SK-N-SH (cell line): ENCODE measurements around the gene CFHR2. TPM values are rescaled to one million over a fixed set of nuclear protein-coding genes. Genes with fewer than 3 reads are reported as not detected.
A peak's percentile ranks its signal among the peaks of the same experiment; 100 is the strongest.
"Not testable (repeated sequence)": the region's sequence is repeated elsewhere in the genome, so short reads cannot be mapped to it uniquely, and the experiment has no call there.

Source experiments
- CTCF ChIA-PET: fragments of 300-600, 350-600 bp; formaldehyde crosslinking; extraction: SDS; loops from one replicate; lab custom pipeline; 2021; lab: Yijun Ruan, JAX
- POLR2A ChIA-PET: fragments of 350-600 bp; sonication (Branson Sonifier 250); formaldehyde crosslinking; extraction: SDS; loops from one replicate; lab custom pipeline; 2020; ENCODE audit warnings: antibody characterized with exemption, inconsistent platforms; lab: Yijun Ruan, JAX
- DNase-seq: peaks from one replicate; pipeline ENCODE4 v3.0.0; 2012
- H2AFZ ChIP-seq: fragments of 200-600 bp; sonication (generic); 2 replicates; pipeline ENCODE4 v1.8.1; 2016; ENCODE audit warnings: antibody characterized with exemption, mild to moderate bottlenecking, low read depth
- H3F3A ChIP-seq: fragments of 200-600 bp; sonication (generic); replicated peaks from 2 replicates; pipeline ENCODE3; 2016; ENCODE audit warnings: antibody characterized with exemption, mild to moderate bottlenecking; ENCODE audit not compliant: insufficient read depth
- H3K27ac ChIP-seq, 2 experiments: fragments of 200-500 bp in 1 of 2; fragments of 200-600 bp in 1 of 2; sonication (Bioruptor generic) in 1 of 2; sonication (generic), shearing (Covaris generic) in 1 of 2; 2 replicates each; pipeline versions ENCODE4 v1.5.1 to v1.6.1; 2014 to 2016; ENCODE audit warnings: low read depth in 2 of 2, inconsistent platforms in 1 of 2, low read length in 1 of 2, mild to moderate bottlenecking in 1 of 2, mixed read lengths in 1 of 2
- H3K27me3 ChIP-seq: fragments of 200-600 bp; sonication (generic), shearing (Covaris generic); 2 replicates; pipeline ENCODE4 v1.6.1; 2016; ENCODE audit warnings: mixed run types; ENCODE audit not compliant: insufficient read depth
- H3K36me3 ChIP-seq, 2 experiments: fragments of 200-500 bp in 1 of 2; fragments of 200-600 bp in 1 of 2; sonication (Bioruptor generic) in 1 of 2; sonication (generic) in 1 of 2; replicated peaks in 1 of 2; 2 replicates each; pipeline versions ENCODE3 to v1.5.1; 2014 to 2016; ENCODE audit warnings: low read length in 1 of 2, mild to moderate bottlenecking in 1 of 2; ENCODE audit not compliant: insufficient read depth in 2 of 2, control insufficient read depth in 1 of 2
- H3K4me1 ChIP-seq, 2 experiments: fragments of 200-500 bp in 1 of 2; fragments of 200-600 bp in 1 of 2; sonication (Bioruptor generic) in 1 of 2; sonication (generic), shearing (Covaris generic) in 1 of 2; 2 replicates each; pipeline versions ENCODE4 v1.5.1 to v1.6.1; 2014 to 2016; ENCODE audit warnings: low read depth in 1 of 2, low read length in 1 of 2, mixed run types in 1 of 2; ENCODE audit not compliant: insufficient read depth in 2 of 2, control insufficient read depth in 1 of 2
- H3K4me2 ChIP-seq: fragments of 200-600 bp; sonication (generic), shearing (Covaris generic); 2 replicates; pipeline ENCODE4 v1.6.1; 2017; ENCODE audit warnings: mixed run types
- H3K4me3 ChIP-seq, 2 experiments: fragments of 200-500 bp in 1 of 2; fragments of 200-600 bp in 1 of 2; sonication (Bioruptor generic) in 1 of 2; sonication (generic), shearing (Covaris generic) in 1 of 2; 2 replicates each; pipeline versions ENCODE4 v1.5.1 to v1.8.1; 2014 to 2016; ENCODE audit warnings: low read depth in 2 of 2, inconsistent platforms in 1 of 2, low read length in 1 of 2, mild to moderate bottlenecking in 1 of 2, mixed read lengths in 1 of 2, moderate library complexity in 1 of 2
- H3K79me2 ChIP-seq: fragments of 200-600 bp; sonication (generic); 2 replicates; pipeline ENCODE4 v1.8.1; 2017; ENCODE audit warnings: mild to moderate bottlenecking; ENCODE audit not compliant: insufficient read depth
- H3K9ac ChIP-seq: fragments of 200-600 bp; sonication (generic); 2 replicates; pipeline ENCODE4 v1.6.1; 2017; ENCODE audit warnings: mixed run types
- H3K9me2 ChIP-seq: fragments of 200-600 bp; sonication (generic); 2 replicates; pipeline ENCODE4 v1.6.1; 2017; ENCODE audit warnings: mixed run types
- H3K9me3 ChIP-seq: fragments of 200-600 bp; sonication (generic); 2 replicates; pipeline ENCODE4 v1.6.1; 2017; ENCODE audit warnings: mixed run types, mild to moderate bottlenecking, moderate library complexity
- H4K20me1 ChIP-seq: fragments of 200-600 bp; sonication (generic); 2 replicates; pipeline ENCODE4 v1.6.1; 2017; ENCODE audit warnings: mild to moderate bottlenecking, mixed run types; ENCODE audit not compliant: insufficient read depth
- ELF1 ChIP-seq: IDR thresholded peaks from 2 replicates; pipeline ENCODE4 v1.4.0; 2012
- EZH2phosphoT487 ChIP-seq: fragments of 200-600 bp; sonication (generic); IDR thresholded peaks from 2 replicates; pipeline ENCODE4 v1.6.1; 2017; ENCODE audit warnings: low read depth, mixed run types, mild to moderate bottlenecking, antibody characterized with exemption, moderate library complexity, borderline replicate concordance
- FOSL2 ChIP-seq: IDR thresholded peaks from 2 replicates; pipeline ENCODE4 v1.4.0; 2012; ENCODE audit warnings: low read depth, mild to moderate bottlenecking, moderate library complexity, borderline replicate concordance
- GABPA ChIP-seq: IDR thresholded peaks from 2 replicates; pipeline ENCODE4 v1.4.0; 2012; ENCODE audit warnings: low read depth, mild to moderate bottlenecking
- JUND ChIP-seq: IDR thresholded peaks from 2 replicates; pipeline ENCODE4 v1.4.0; 2012
- MAX ChIP-seq: IDR thresholded peaks from 2 replicates; pipeline ENCODE4 v1.4.0; 2012; ENCODE audit warnings: low read depth
- MEF2A ChIP-seq: IDR thresholded peaks from 2 replicates; pipeline ENCODE4 v1.4.0; 2012; ENCODE audit warnings: low read depth, borderline replicate concordance
- MXI1 ChIP-seq: IDR thresholded peaks from 2 replicates; pipeline ENCODE4 v1.6.1; 2012; ENCODE audit warnings: mild to moderate bottlenecking, low read depth, low read length, improper control_type of control experiment
- NRF1 ChIP-seq: IDR thresholded peaks from 2 replicates; pipeline ENCODE4 v1.6.1; 2012; ENCODE audit warnings: low read depth, mild to moderate bottlenecking, low read length
- RXRA ChIP-seq: IDR thresholded peaks from 2 replicates; pipeline ENCODE4 v1.4.0; 2012; ENCODE audit warnings: low read depth, mild to moderate bottlenecking, borderline replicate concordance
- USF1 ChIP-seq: IDR thresholded peaks from 2 replicates; pipeline ENCODE4 v1.4.0; 2012; ENCODE audit warnings: low read depth, borderline replicate concordance
- WGBS: methylation state at CpG from one replicate; pipeline ENCODE4 v1.1.6; 2017; ENCODE audit warnings: low lambda C conversion rate; 5-methylcytosine and 5-hydroxymethylcytosine counted together
- polyA plus RNA-seq, 3 experiments: library from polyadenylated mRNA; depleted of rRNA; stranded (reverse); fragments of >200 nt; gene quantifications; 2 replicates each; pipeline ENCODE4 v1.2.3, GENCODE V29; 2012
- TF ChIP-seq, protein P1 (sequence below): IDR thresholded peaks from 2 replicates; pipeline ENCODE4 v1.6.1; 2012; ENCODE audit warnings: mild to moderate bottlenecking, low read depth, low read length, moderate library complexity
- TF ChIP-seq, protein P2 (sequence below): IDR thresholded peaks from 2 replicates; pipeline ENCODE4 v1.4.0; 2012; ENCODE audit warnings: low read depth, borderline replicate concordance
- TF ChIP-seq, protein P3 (sequence below): IDR thresholded peaks from 2 replicates; pipeline ENCODE4; 2012

The CFHR2 gene
- polyA plus RNA-seq, 1 of the 3 experiments (the other 2 are of a cell fraction): not detected

- H3K27me3 ChIP-seq, DNase-seq, H4K20me1 ChIP-seq, POLR2A ChIA-PET, H3K9me3 ChIP-seq, H3K4me1 ChIP-seq, H3K27ac ChIP-seq, H3F3A ChIP-seq, H3K79me2 ChIP-seq, H3K9me2 ChIP-seq, H3K9ac ChIP-seq, H2AFZ ChIP-seq, H3K4me2 ChIP-seq, H3K4me3 ChIP-seq, H3K36me3 ChIP-seq: not testable (repeated sequence)
- WGBS: 26% methylated on average over 5 of the region's 6 CpGs
- CTCF ChIA-PET: interaction anchor here (1.0 kb wide), 1 partner anchor 11 kb away, joined by 3 read pairs; no protein-coding TSS in a partner anchor
These were observed 2.1 kb upstream of the CFHR2 start for GRCh38 chr1:196941474-196941873.

GRCh38 chr1:196951711-196952394 is 8.3 kb downstream of the CFHR2 start:
- POLR2A ChIA-PET: no interaction called here
- 21% methylated on average over 2 of the region's 2 CpGs for whole genome bisulfite sequencing
- H2AFZ ChIP-seq: peak overlapping the region; percentile 45; the same call in 1 of the 2 replicates
- H3K9ac ChIP-seq: no peak overlapping the region
- H3K9me2 ChIP-seq: no peaks in the 10 kb centered on the region
- H3K27ac ChIP-seq: no peak overlapping the region
- TF ChIP-seq MAX (no peak), FOSL2 (peak; percentile 3; the same call in 1 of the 2 replicates)
- no peak for DNase-seq
- H4K20me1 ChIP-seq: no peaks in the 10 kb centered on the region
- H3K4me2 ChIP-seq: no peak overlapping the region
- H3K27me3 ChIP-seq: no peaks in the 10 kb centered on the region
- H3K9me3 ChIP-seq: no peaks in the 10 kb centered on the region
- H3F3A ChIP-seq: no peaks in the 10 kb centered on the region
- CTCF ChIA-PET: interaction anchor here (0.6 to 1.8 kb wide), 3 partner anchors 11 to 527 kb away, joined by 3 read pairs; no protein-coding TSS in a partner anchor
- H3K4me3 ChIP-seq: no peak overlapping the region
- no peaks in the 10 kb centered on the region for H3K36me3 ChIP-seq
- H3K4me1 ChIP-seq: no peaks in the 10 kb centered on the region
- H3K79me2 ChIP-seq: no peaks in the 10 kb centered on the region

DNA sequence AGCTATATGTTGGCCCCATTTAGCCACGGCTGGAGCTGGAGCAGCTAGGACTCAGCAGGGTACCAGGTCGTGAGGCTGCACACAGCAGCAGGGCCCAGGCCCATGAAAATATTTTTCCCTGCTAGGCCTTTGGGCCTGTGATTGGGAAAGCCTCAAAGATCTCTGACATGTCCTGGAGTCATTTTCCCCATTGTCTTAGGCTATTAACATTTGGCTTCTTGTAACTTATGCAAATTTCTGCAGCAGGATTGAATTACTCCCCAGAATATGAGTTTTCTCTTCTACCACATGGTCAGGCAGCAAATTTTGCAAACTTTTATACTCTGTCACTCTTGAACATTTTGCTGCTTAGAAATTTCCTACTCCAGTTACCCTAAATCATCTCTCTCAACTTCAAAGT is 11.2 kb downstream of the CFHR2 start:
- no peaks in the 10 kb centered on the region for H3K9me3 ChIP-seq
- ChIA-PET POLR2A (no interaction called here), CTCF (no interaction called here)
- H3K4me2 ChIP-seq: no peak overlapping the region
- H3K36me3 ChIP-seq: no peaks in the 10 kb centered on the region
- no peak overlapping the region for H2AFZ ChIP-seq
- no peaks in the 10 kb centered on the region for H3K79me2 ChIP-seq
- no peaks in the 10 kb centered on the region for H3K4me1 ChIP-seq
- H3F3A ChIP-seq: no peaks in the 10 kb centered on the region
- 33% methylated on average over 2 of the region's 2 CpGs for WGBS
- H3K27ac ChIP-seq: no peak overlapping the region
- H3K4me3 ChIP-seq: no peak overlapping the region
- H4K20me1 ChIP-seq: no peaks in the 10 kb centered on the region
- no peak for DNase-seq
- H3K9me2 ChIP-seq: no peaks in the 10 kb centered on the region
- H3K27me3 ChIP-seq: no peaks in the 10 kb centered on the region
- no peak overlapping the region for H3K9ac ChIP-seq
- TF ChIP-seq JUND: no peak
- TF ChIP-seq, protein P1, sequence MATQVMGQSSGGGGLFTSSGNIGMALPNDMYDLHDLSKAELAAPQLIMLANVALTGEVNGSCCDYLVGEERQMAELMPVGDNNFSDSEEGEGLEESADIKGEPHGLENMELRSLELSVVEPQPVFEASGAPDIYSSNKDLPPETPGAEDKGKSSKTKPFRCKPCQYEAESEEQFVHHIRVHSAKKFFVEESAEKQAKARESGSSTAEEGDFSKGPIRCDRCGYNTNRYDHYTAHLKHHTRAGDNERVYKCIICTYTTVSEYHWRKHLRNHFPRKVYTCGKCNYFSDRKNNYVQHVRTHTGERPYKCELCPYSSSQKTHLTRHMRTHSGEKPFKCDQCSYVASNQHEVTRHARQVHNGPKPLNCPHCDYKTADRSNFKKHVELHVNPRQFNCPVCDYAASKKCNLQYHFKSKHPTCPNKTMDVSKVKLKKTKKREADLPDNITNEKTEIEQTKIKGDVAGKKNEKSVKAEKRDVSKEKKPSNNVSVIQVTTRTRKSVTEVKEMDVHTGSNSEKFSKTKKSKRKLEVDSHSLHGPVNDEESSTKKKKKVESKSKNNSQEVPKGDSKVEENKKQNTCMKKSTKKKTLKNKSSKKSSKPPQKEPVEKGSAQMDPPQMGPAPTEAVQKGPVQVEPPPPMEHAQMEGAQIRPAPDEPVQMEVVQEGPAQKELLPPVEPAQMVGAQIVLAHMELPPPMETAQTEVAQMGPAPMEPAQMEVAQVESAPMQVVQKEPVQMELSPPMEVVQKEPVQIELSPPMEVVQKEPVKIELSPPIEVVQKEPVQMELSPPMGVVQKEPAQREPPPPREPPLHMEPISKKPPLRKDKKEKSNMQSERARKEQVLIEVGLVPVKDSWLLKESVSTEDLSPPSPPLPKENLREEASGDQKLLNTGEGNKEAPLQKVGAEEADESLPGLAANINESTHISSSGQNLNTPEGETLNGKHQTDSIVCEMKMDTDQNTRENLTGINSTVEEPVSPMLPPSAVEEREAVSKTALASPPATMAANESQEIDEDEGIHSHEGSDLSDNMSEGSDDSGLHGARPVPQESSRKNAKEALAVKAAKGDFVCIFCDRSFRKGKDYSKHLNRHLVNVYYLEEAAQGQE: no peak
- TF ChIP-seq MEF2A: no peak
- TF ChIP-seq EZH2phosphoT487: no peak
- TF ChIP-seq ELF1: no peak
- TF ChIP-seq, protein P2, sequence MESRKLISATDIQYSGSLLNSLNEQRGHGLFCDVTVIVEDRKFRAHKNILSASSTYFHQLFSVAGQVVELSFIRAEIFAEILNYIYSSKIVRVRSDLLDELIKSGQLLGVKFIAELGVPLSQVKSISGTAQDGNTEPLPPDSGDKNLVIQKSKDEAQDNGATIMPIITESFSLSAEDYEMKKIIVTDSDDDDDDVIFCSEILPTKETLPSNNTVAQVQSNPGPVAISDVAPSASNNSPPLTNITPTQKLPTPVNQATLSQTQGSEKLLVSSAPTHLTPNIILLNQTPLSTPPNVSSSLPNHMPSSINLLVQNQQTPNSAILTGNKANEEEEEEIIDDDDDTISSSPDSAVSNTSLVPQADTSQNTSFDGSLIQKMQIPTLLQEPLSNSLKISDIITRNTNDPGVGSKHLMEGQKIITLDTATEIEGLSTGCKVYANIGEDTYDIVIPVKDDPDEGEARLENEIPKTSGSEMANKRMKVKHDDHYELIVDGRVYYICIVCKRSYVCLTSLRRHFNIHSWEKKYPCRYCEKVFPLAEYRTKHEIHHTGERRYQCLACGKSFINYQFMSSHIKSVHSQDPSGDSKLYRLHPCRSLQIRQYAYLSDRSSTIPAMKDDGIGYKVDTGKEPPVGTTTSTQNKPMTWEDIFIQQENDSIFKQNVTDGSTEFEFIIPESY: no peak
- TF ChIP-seq GABPA: no peak
- TF ChIP-seq, protein P3, sequence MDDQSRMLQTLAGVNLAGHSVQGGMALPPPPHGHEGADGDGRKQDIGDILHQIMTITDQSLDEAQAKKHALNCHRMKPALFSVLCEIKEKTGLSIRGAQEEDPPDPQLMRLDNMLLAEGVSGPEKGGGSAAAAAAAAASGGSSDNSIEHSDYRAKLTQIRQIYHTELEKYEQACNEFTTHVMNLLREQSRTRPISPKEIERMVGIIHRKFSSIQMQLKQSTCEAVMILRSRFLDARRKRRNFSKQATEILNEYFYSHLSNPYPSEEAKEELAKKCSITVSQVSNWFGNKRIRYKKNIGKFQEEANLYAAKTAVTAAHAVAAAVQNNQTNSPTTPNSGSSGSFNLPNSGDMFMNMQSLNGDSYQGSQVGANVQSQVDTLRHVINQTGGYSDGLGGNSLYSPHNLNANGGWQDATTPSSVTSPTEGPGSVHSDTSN: no peak
- TF ChIP-seq MXI1: no peak
- TF ChIP-seq NRF1: no peak
- TF ChIP-seq RXRA: no peak
- TF ChIP-seq USF1: no peak
